ENCODE data around the gene PBX1. TPM values are rescaled to one million over a fixed set of nuclear protein-coding genes. Genes with fewer than 3 reads are reported as not detected.

PBX1 gene
- total and polyA plus RNA-seq, 8 donors: 11.0 to 113 (median 23.0) TPM

DNA sequence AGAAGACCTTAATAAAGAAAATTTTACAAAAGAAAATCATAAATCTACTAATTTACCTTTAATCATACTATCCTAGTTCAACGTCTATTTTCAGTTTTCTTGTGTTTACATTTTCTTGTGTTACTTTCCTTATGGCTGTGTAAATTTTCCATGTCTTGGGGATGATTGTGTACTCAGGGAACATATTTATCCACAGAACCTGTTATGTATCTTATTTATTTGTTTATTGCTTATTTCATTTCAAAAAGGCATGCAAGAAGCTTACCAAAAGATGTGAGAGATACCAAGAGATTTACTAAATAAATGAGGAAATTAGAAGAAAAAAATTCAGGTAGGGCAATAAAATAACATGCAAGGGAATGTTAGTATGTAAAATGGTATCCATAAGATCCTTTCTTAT lies 22.8 kb downstream of the PBX1 start:
- Histone ChIP-seq H3K27me3 (no peaks in the 10 kb centered on the region), H3K36me3 (peaks cover 0 to 8% (median 7%) of the 10 kb centered on the region in 4 donors), H3K4me3 (no peak overlapping the region), H3K4me1 (peaks cover 12 to 70% (median 30%) of the 10 kb centered on the region in 4 donors), H3K9me3 (no peaks in the 10 kb centered on the region), H3K27ac (no peak overlapping the region)
- no peak for DNase-seq
- intact Hi-C loops (cut with DNase I; ENCODE audit: low total_unique reads): no loop called here
- TF ChIP-seq EP300 (IDR thresholded peaks at IDR 0.05): no peak
- TF ChIP-seq, protein P1, sequence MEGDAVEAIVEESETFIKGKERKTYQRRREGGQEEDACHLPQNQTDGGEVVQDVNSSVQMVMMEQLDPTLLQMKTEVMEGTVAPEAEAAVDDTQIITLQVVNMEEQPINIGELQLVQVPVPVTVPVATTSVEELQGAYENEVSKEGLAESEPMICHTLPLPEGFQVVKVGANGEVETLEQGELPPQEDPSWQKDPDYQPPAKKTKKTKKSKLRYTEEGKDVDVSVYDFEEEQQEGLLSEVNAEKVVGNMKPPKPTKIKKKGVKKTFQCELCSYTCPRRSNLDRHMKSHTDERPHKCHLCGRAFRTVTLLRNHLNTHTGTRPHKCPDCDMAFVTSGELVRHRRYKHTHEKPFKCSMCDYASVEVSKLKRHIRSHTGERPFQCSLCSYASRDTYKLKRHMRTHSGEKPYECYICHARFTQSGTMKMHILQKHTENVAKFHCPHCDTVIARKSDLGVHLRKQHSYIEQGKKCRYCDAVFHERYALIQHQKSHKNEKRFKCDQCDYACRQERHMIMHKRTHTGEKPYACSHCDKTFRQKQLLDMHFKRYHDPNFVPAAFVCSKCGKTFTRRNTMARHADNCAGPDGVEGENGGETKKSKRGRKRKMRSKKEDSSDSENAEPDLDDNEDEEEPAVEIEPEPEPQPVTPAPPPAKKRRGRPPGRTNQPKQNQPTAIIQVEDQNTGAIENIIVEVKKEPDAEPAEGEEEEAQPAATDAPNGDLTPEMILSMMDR (IDR thresholded peaks at IDR 0.05): no peak
- no peak for TF ChIP-seq POLR2A (IDR thresholded peaks at IDR 0.05)
- TF ChIP-seq POLR2AphosphoS5 (IDR thresholded peaks at IDR 0.05): no peak
- 28 to 43% (median 32%) methylated on average over 1 of the region's 1 CpG for WGBS, 5 donors

DNA sequence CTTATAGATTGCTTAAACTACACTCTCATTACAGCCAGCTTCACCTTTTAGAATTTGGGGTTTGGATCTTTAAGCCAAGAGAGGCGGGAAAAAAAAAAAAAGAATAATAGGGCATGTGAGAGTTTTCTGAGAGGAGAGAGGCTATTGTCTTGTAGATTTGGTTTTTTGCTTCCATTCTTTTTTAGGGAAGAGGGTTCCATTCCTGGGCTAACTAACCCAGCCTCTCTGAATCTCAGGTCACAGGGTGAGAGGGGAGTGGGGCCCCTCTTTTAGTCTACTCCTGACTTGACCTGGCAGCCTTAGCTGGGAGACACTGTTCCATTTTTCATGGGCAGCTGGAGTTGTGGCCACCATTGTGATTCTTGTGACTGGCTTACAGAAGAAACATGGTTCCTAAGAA lies 24.2 kb downstream of the PBX1 start:
- TF ChIP-seq EP300 (IDR thresholded peaks at IDR 0.05) (no peak), POLR2A (IDR thresholded peaks at IDR 0.05) (no peak), POLR2AphosphoS5 (IDR thresholded peaks at IDR 0.05) (no peak)
- TF ChIP-seq, protein P1 (IDR thresholded peaks at IDR 0.05): no peak
- H3K27ac ChIP-seq: peak overlapping the region in 1 of 5 donors; percentile 14
- no peak for DNase-seq
- H3K9me3 ChIP-seq: no peaks in the 10 kb centered on the region
- intact Hi-C loops (cut with DNase I; ENCODE audit: low total_unique reads): no loop called here
- H3K4me3 ChIP-seq: no peak overlapping the region
- peaks cover 0 to 8% (median 6%) of the 10 kb centered on the region in 4 donors for H3K36me3 ChIP-seq
- no peaks in the 10 kb centered on the region for H3K27me3 ChIP-seq
- WGBS, 5 donors: 71 to 93% (median 83%) methylated on average over 1 of the region's 1 CpG
- peaks cover 13 to 70% (median 30%) of the 10 kb centered on the region in 4 donors for H3K4me1 ChIP-seq

DNA sequence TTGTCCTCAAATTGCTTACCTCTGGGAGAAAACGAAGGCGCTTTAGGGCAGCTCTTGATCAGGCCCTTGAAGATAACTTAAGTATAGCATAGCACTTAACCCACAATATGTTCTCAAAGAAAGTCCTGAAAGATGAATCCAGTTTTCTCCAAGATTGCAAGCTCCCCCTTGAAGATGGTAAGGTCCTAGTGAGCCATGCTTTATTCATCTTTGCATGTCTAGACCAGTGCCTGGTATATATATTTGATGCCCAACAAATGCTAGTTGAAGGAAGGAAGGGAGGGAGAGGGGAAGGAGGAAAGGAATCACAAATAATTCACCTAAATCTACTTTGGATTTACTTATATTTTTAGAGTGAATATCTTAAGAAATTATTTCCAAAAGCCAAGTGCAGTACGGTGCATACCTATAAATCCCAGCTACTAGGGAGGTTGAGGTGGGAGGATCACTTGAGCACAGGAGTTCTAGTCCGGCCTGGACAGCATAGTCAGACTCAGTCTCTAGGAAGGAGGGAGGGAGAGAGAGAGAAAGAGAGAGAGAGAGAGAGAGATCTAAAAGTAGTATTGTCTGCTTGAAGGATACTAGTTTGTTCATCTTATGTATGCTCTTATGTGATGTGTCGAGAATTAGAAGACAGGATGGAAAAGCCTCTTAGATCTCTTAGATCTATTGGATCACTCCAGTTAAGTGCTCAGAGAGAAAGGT lies 25.0 kb downstream of the PBX1 start:
- no peak overlapping the region for H3K27ac ChIP-seq
- intact Hi-C loops (cut with DNase I; ENCODE audit: low total_unique reads): no loop called here
- no peak overlapping the region for H3K4me3 ChIP-seq
- no peak for DNase-seq
- peaks cover 0 to 8% (median 6%) of the 10 kb centered on the region in 4 donors for H3K36me3 ChIP-seq
- H3K9me3 ChIP-seq: no peaks in the 10 kb centered on the region
- H3K27me3 ChIP-seq: no peaks in the 10 kb centered on the region
- H3K4me1 ChIP-seq: peaks cover 9 to 67% (median 29%) of the 10 kb centered on the region in 4 donors
- TF ChIP-seq POLR2A (IDR thresholded peaks at IDR 0.05) (no peak), EP300 (IDR thresholded peaks at IDR 0.05) (no peak), POLR2AphosphoS5 (IDR thresholded peaks at IDR 0.05) (no peak)
- TF ChIP-seq, protein P1 (IDR thresholded peaks at IDR 0.05): no peak
- 92 to 97% (median 93%) methylated on average over 5 of the region's 5 CpGs for WGBS, 5 donors

DNA sequence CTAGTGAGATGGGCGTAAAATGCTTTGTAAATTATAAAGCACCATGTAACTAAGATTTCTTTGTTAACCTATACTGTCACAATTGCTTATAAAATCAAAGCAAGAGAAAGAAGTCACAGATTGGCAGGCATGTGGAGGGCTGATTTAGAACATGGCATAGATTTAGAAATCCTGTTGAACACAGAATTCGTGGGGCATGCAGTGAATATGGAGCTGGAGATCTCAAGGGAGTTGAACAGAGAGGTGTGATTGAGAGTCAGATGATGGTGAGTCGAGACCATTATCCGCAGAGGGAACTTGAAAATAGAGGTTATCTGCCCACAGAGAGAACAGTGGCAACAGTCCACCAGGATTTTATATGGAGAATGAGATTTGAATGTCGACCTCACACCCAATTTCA lies 27.6 kb downstream of the PBX1 start:
- DNase-seq: no peak
- TF ChIP-seq POLR2AphosphoS5 (IDR thresholded peaks at IDR 0.05): no peak
- no peak for TF ChIP-seq POLR2A (IDR thresholded peaks at IDR 0.05)
- TF ChIP-seq, protein P1 (IDR thresholded peaks at IDR 0.05): no peak
- TF ChIP-seq EP300 (IDR thresholded peaks at IDR 0.05): no peak
- intact Hi-C loops (cut with DNase I; ENCODE audit: low total_unique reads): no loop called here
- Histone ChIP-seq H3K27ac (peak overlapping the region in 2 of 5 donors; percentile 81 to 86), H3K4me1 (peaks cover 24 to 73% (median 46%) of the 10 kb centered on the region in 4 donors), H3K36me3 (peaks cover 0 to 8% (median 6%) of the 10 kb centered on the region in 4 donors), H3K27me3 (no peaks in the 10 kb centered on the region), H3K9me3 (no peaks in the 10 kb centered on the region), H3K4me3 (no peak overlapping the region)
- WGBS, 5 donors: 75 to 88% (median 86%) methylated on average over 5 of the region's 5 CpGs
